Neural cell (in vitro differentiated cells): Measurements from ENCODE around the gene NMUR1. TPM values are rescaled to one million over a fixed set of nuclear protein-coding genes. Genes with fewer than 3 reads are reported as not detected.

Experiments
- H2AFZ ChIP-seq: fragments of 200-600, 300-800 bp; sonication (generic), shearing (Covaris generic); 2 replicates; pipeline ENCODE4 v1.6.0; 2014; ENCODE audit warnings: low read depth, mild to moderate bottlenecking, antibody characterized with exemption, low read length, moderate library complexity
- H3F3A ChIP-seq: fragments of 200-600 bp; shearing (Covaris generic); 2 replicates; pipeline ENCODE4 v1.6.1; 2016; ENCODE audit warnings: mild to moderate bottlenecking, moderate library complexity, mixed read lengths, antibody characterized with exemption, low read length; ENCODE audit not compliant: insufficient read depth, poor library complexity, severe bottlenecking
- H3K27ac ChIP-seq: fragments of 200-600, 300-800 bp; sonication (generic), shearing (Covaris generic); 2 replicates; pipeline ENCODE4 v1.5.1; 2014; ENCODE audit warnings: mild to moderate bottlenecking, low read length, moderate library complexity
- H3K27me3 ChIP-seq: fragments of 300-800, 200-600 bp; sonication (generic), shearing (Covaris generic); 2 replicates; pipeline ENCODE4 v1.6.0; 2014; ENCODE audit warnings: mild to moderate bottlenecking, low read depth, low read length, moderate library complexity; ENCODE audit not compliant: insufficient read depth
- H3K36me3 ChIP-seq: fragments of 300-800, 200-600 bp; sonication (generic), shearing (Covaris generic); 2 replicates; pipeline ENCODE4 v1.5.1; 2014; ENCODE audit warnings: mild to moderate bottlenecking, antibody characterized with exemption, low read length, moderate library complexity; ENCODE audit not compliant: insufficient read depth
- H3K4me2 ChIP-seq: fragments of 300-800, 200-600 bp; sonication (generic), shearing (Covaris generic); 2 replicates; pipeline ENCODE4 v1.6.0; 2014; ENCODE audit warnings: mild to moderate bottlenecking, low read length
- H3K4me3 ChIP-seq: fragments of 300-800, 200-600 bp; sonication (generic), shearing (Covaris generic); 2 replicates; pipeline ENCODE4 v1.5.1; 2014; ENCODE audit warnings: mild to moderate bottlenecking, low read length, moderate library complexity
- H3K79me2 ChIP-seq: fragments of 200-600 bp; shearing (Covaris generic); replicated peaks from 2 replicates; pipeline ENCODE4 v1.6.0; 2014; ENCODE audit warnings: mild to moderate bottlenecking, low read length, moderate library complexity; ENCODE audit not compliant: insufficient read depth
- H3K9ac ChIP-seq: fragments of 300-800, 200-600 bp; sonication (generic), shearing (Covaris generic); 2 replicates; pipeline ENCODE4 v1.6.1; 2016; ENCODE audit warnings: mild to moderate bottlenecking, low read length, mixed read lengths
- H3K9me2 ChIP-seq: fragments of 200-600 bp; shearing (Covaris generic); 2 replicates; pipeline ENCODE4 v1.6.1; 2016; ENCODE audit warnings: mild to moderate bottlenecking, low read length, mixed read lengths; ENCODE audit not compliant: insufficient read depth
- H3K9me3 ChIP-seq: fragments of 200-600, 300-800 bp; sonication (generic), shearing (Covaris generic); 2 replicates; pipeline ENCODE4 v1.6.1; 2016; ENCODE audit warnings: mild to moderate bottlenecking, mixed run types, low read length, moderate library complexity, mixed read lengths
- H4K20me1 ChIP-seq: fragments of 200-600 bp; shearing (Covaris generic); 2 replicates; pipeline ENCODE4 v1.6.1; 2016; ENCODE audit warnings: mild to moderate bottlenecking, mixed run types; ENCODE audit not compliant: insufficient read depth
- EP300 ChIP-seq: fragments of 450-650 bp; conservative IDR thresholded peaks from 2 replicates; pipeline ENCODE4 v1.6.1; 2014; ENCODE audit warnings: antibody characterized with exemption, mild to moderate bottlenecking, moderate library complexity; ENCODE audit not compliant: poor library complexity, severe bottlenecking
- EZH2 ChIP-seq: fragments of 200-600, 300-800 bp; shearing (Covaris generic), sonication (generic); IDR thresholded peaks from 2 replicates; pipeline ENCODE4 v1.6.1; 2014; ENCODE audit warnings: antibody characterized with exemption, low read length, borderline replicate concordance, mild to moderate bottlenecking; ENCODE audit not compliant: insufficient read depth, poor library complexity, severe bottlenecking
- MXI1 ChIP-seq: fragments of 450-650 bp; conservative IDR thresholded peaks from 2 replicates; pipeline ENCODE4 v1.6.1; 2014; ENCODE audit warnings: antibody characterized with exemption, mild to moderate bottlenecking; ENCODE audit not compliant: poor library complexity, severe bottlenecking
- POLR2AphosphoS5 ChIP-seq: IDR thresholded peaks from 2 replicates; pipeline ENCODE4 v1.6.1; 2012
- RAD21 ChIP-seq: fragments of 450-650 bp; conservative IDR thresholded peaks from 2 replicates; pipeline ENCODE4 v1.6.1; 2014; ENCODE audit warnings: antibody characterized with exemption, mild to moderate bottlenecking, moderate library complexity
- REST ChIP-seq: IDR thresholded peaks from 2 replicates; pipeline ENCODE4 v1.6.1; 2012; ENCODE audit warnings: borderline replicate concordance
- SMC3 ChIP-seq: fragments of 450-650 bp; conservative IDR thresholded peaks from 2 replicates; pipeline ENCODE4 v1.6.1; 2014; ENCODE audit warnings: antibody characterized with exemption, mild to moderate bottlenecking, moderate library complexity; ENCODE audit not compliant: poor library complexity
- TAF1 ChIP-seq: IDR thresholded peaks from 2 replicates; pipeline ENCODE4 v1.6.1; 2012; ENCODE audit warnings: low read depth
- polyA plus RNA-seq: library from polyadenylated mRNA; depleted of rRNA; stranded (reverse); fragments of >200 nt; gene quantifications from 2 replicates; pipeline ENCODE4 v1.2.3, GENCODE V29; 2014
- TF ChIP-seq, protein P1 (sequence below): fragments of 450-650 bp; IDR thresholded peaks from 2 replicates; pipeline ENCODE4 v1.5.1; 2014; ENCODE audit warnings: antibody characterized with exemption, mild to moderate bottlenecking, moderate library complexity; ENCODE audit not compliant: poor library complexity, severe bottlenecking

NMUR1 gene
- polyA plus RNA-seq, 1 donor from 2014 or later = not detected

GRCh38 chr2:231563378-231563961, 33.2 kb upstream of the NMUR1 start:
- Histone ChIP-seq H3K4me3 (no peak overlapping the region), H3F3A (no peaks in the 10 kb centered on the region), H3K27ac (no peak overlapping the region), H3K27me3 (no peaks in the 10 kb centered on the region), H3K9me3 (no peaks in the 10 kb centered on the region), H4K20me1 (no peaks in the 10 kb centered on the region), H3K9me2 (no peaks in the 10 kb centered on the region), H2AFZ (no peak overlapping the region), H3K4me2 (no peak overlapping the region), H3K9ac (no peak overlapping the region), H3K36me3 (no peaks in the 10 kb centered on the region), H3K79me2 (no peaks in the 10 kb centered on the region)
- no peak for TF ChIP-seq EZH2
- TF ChIP-seq REST = no peak
- no peak for TF ChIP-seq EP300
- TF ChIP-seq, protein P1, sequence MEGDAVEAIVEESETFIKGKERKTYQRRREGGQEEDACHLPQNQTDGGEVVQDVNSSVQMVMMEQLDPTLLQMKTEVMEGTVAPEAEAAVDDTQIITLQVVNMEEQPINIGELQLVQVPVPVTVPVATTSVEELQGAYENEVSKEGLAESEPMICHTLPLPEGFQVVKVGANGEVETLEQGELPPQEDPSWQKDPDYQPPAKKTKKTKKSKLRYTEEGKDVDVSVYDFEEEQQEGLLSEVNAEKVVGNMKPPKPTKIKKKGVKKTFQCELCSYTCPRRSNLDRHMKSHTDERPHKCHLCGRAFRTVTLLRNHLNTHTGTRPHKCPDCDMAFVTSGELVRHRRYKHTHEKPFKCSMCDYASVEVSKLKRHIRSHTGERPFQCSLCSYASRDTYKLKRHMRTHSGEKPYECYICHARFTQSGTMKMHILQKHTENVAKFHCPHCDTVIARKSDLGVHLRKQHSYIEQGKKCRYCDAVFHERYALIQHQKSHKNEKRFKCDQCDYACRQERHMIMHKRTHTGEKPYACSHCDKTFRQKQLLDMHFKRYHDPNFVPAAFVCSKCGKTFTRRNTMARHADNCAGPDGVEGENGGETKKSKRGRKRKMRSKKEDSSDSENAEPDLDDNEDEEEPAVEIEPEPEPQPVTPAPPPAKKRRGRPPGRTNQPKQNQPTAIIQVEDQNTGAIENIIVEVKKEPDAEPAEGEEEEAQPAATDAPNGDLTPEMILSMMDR = no peak
- TF ChIP-seq POLR2AphosphoS5 = no peak
- TF ChIP-seq TAF1 = no peak
- no peak for TF ChIP-seq MXI1
- TF ChIP-seq SMC3 = no peak
- TF ChIP-seq RAD21 = no peak

- no peak overlapping the region for H3K9ac ChIP-seq
- H4K20me1 ChIP-seq = no peaks in the 10 kb centered on the region
- TF ChIP-seq, protein P1 = peak; percentile 27
- TF ChIP-seq POLR2AphosphoS5 = no peak
- peaks cover 3% of the 10 kb centered on the region for H3K9me3 ChIP-seq
- H2AFZ ChIP-seq = no peak overlapping the region
- H3K27ac ChIP-seq = no peak overlapping the region
- H3K36me3 ChIP-seq = no peaks in the 10 kb centered on the region
- H3F3A ChIP-seq = no peaks in the 10 kb centered on the region
- H3K4me2 ChIP-seq = no peak overlapping the region
- H3K79me2 ChIP-seq = no peaks in the 10 kb centered on the region
- no peaks in the 10 kb centered on the region for H3K27me3 ChIP-seq
- no peak overlapping the region for H3K4me3 ChIP-seq
- H3K9me2 ChIP-seq = no peaks in the 10 kb centered on the region
These were observed 27.4 kb upstream of the NMUR1 start for GRCh38 chr2:231557571-231558217.
